Measurements from ENCODE around the gene TAS1R3. TPM values are rescaled to one million over a fixed set of nuclear protein-coding genes. Genes with fewer than 3 reads are reported as not detected.

The TAS1R3 gene
- total and polyA plus RNA-seq, 10 of the 15 experiments (the other 5 are each of a cell fraction or from before 2014, with no cell fraction given) = 0.04 to 0.51 (median 0.08) TPM; not detected in 3

DNA sequence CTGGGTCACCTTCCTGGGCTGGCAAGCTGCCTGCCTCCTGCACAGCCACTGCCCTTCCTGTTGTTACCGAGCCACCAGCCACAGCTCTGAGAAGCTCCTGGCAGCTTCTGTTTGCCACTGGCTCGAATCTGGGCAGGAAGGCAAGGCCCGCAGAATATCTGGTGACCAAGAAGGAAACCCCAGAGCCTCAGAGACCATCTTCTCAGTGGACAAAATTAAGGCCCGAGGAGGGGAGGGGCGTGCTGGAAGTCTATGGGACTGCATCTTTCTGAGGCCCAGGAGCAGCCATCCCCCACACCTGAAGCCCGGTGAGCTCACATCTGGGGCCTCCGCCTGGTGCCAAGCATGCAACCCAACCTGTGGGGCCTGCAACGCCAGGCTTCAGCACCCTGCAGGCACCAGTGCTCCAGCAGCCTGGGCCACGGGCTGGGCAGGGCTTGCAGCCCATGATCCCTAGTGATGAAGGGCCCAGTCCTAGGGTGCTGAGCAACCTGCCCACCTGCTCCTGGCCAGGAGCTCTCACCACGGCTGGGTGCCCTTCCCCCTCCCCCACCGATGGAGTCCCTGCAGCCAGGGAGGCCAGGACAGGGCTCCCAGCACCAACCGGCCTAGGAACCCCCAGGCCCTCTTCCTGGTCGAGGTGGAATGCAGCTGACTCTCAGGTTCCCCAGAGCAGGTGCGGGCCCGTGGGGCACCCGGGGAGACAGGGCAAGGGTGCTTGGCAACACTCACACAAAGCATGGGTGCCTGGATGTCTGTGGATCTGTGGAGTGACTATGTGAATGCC, 5.6 kb upstream of the TAS1R3 start:
- ChIA-PET RAD21 (ENCODE audit: unreplicated experiment) (no interaction called here), POLR2A (no interaction called here), SMC1A (ENCODE audit: uncharacterized antibody, unreplicated experiment) (no interaction called here), CTCF (interaction anchor here (1.0 kb wide), 1 partner anchor 20 kb away, joined by 3 read pairs; no protein-coding TSS in a partner anchor)
- DNase-seq (ENCODE audit: low read depth, low spot score) (no peak), FAIRE-seq (no peak), ATAC-seq (peak; percentile 4)
- peaks cover 10% of the 10 kb centered on the region for H3K4me1 ChIP-seq (ENCODE audit: control insufficient read depth, insufficient read depth, low read length)
- H3K4me2 ChIP-seq (ENCODE audit: control insufficient read depth, insufficient read depth) = peak overlapping the region; percentile 99
- 20% methylated on average over 16 of the region's 16 CpGs for WGBS (ENCODE audit: insufficient coverage, insufficient replicate concordance, low lambda C conversion rate, missing lambda C conversion rate)
- peak overlapping the region; percentile 90 for H3K9ac ChIP-seq (ENCODE audit: control insufficient read depth, insufficient read depth, low read length)
- in situ Hi-C loops (cut with MboI) = no loop called here
- H3K4me3 ChIP-seq = peak overlapping the region; percentile 87
- H3K36me3 ChIP-seq (ENCODE audit: control insufficient read depth in 2 of 2, insufficient read depth in 2 of 2, low read length in 1 of 2) = no peaks in the 10 kb centered on the region; a peak in 2 of 4 replicates
- intact Hi-C loops (cut with micrococcal nuclease; ENCODE audit: unreplicated experiment) = no loop called here
- H2AFZ ChIP-seq (ENCODE audit: control insufficient read depth, low read depth, low read length) = peak overlapping the region; percentile 85
- H4K20me1 ChIP-seq (ENCODE audit: control insufficient read depth, insufficient read depth) = no peaks in the 10 kb centered on the region
- H3K27me3 ChIP-seq (replicated peaks in 1 of 2; ENCODE audit: control insufficient read depth in 2 of 2, insufficient read depth in 2 of 2, low read length in 1 of 2) = no peaks in the 10 kb centered on the region
- BruUV-seq (replicated peaks) = no TSS peak
- no peaks in the 10 kb centered on the region for H3K9me3 ChIP-seq (replicated peaks; ENCODE audit: control insufficient read depth, insufficient read depth, low read length)
- H3K79me2 ChIP-seq (ENCODE audit: control insufficient read depth, insufficient read depth, low read length) = peaks cover 42% of the 10 kb centered on the region
- peak overlapping the region; percentile 82 for H3K27ac ChIP-seq (ENCODE audit: control insufficient read depth, insufficient read depth)
- TF ChIP-seq ZBED1 (IDR thresholded peaks at IDR 0.05; ENCODE audit: borderline replicate concordance) (no peak), MYC (IDR thresholded peaks at IDR 0.05; ENCODE audit: insufficient read depth, insufficient read length, insufficient replicate concordance, low read length, severe bottlenecking) (no peak), LARP7 (IDR thresholded peaks at IDR 0.05) (no peak), CEBPB (IDR thresholded peaks at IDR 0.05; ENCODE audit: borderline replicate concordance in 1 of 2, low read depth in 2 of 2, low read length in 2 of 2) (no peak), ZBTB33 (IDR thresholded peaks at IDR 0.05) (no peak), RFX5 (IDR thresholded peaks at IDR 0.05; ENCODE audit: low read depth, low read length) (no peak), IRF4 (IDR thresholded peaks at IDR 0.05; ENCODE audit: low read depth, low read length) (no peak), YBX1 (IDR thresholded peaks at IDR 0.05) (no peak), MEF2B (IDR thresholded peaks at IDR 0.05; ENCODE audit: partially characterized antibody, poor library complexity, severe bottlenecking) (no peak), CEBPZ (IDR thresholded peaks at IDR 0.05; ENCODE audit: low read depth, low read length) (no peak), JUNB (IDR thresholded peaks at IDR 0.05) (no peak), NFIC (IDR thresholded peaks at IDR 0.05; ENCODE audit: low read depth, low read length) (no peak), SREBF1 (IDR thresholded peaks at IDR 0.05; ENCODE audit: low read length) (no peak), SPI1 (IDR thresholded peaks at IDR 0.05; ENCODE audit: borderline replicate concordance, insufficient read depth, low read depth, low read length) (no peak)
- TF ChIP-seq, protein P1, sequence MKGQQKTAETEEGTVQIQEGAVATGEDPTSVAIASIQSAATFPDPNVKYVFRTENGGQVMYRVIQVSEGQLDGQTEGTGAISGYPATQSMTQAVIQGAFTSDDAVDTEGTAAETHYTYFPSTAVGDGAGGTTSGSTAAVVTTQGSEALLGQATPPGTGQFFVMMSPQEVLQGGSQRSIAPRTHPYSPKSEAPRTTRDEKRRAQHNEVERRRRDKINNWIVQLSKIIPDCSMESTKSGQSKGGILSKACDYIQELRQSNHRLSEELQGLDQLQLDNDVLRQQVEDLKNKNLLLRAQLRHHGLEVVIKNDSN (IDR thresholded peaks at IDR 0.05; ENCODE audit: borderline replicate concordance, extremely low read length, insufficient read depth, low read depth, low read length) = no peak
- TF ChIP-seq, protein P2, sequence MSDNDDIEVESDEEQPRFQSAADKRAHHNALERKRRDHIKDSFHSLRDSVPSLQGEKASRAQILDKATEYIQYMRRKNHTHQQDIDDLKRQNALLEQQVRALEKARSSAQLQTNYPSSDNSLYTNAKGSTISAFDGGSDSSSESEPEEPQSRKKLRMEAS (IDR thresholded peaks at IDR 0.05; ENCODE audit: low read depth, low read length) = no peak

All from GM12878 (cell line).